Right cardiac atrium (tissue), 5 donors: ENCODE data around the gene RNF215. TPM values are rescaled to one million over a fixed set of nuclear protein-coding genes. Genes with fewer than 3 reads are reported as not detected.
A peak's percentile ranks its signal among the peaks of the same experiment; 100 is the strongest.
"Not testable (repeated sequence)": the region's sequence is repeated elsewhere in the genome, so short reads cannot be mapped to it uniquely, and the experiment has no call there.

Experiments
- ATAC-seq, 2 donors: fragments of 200-7000 bp; cut with Tn5 transposase; one replicate each; pipeline versions ENCODE4 v1.8.0 to v1.9.1; 2020; ENCODE audit warnings: moderate library complexity in 2 of 2, mild to moderate bottlenecking in 1 of 2
- DNase-seq, 3 donors: peaks; one replicate each; pipeline ENCODE4 v3.0.0-alpha.2; 2020
- H3K27ac ChIP-seq: one replicate; pipeline ENCODE4 v1.5.1; 2013; ENCODE audit warnings: mild to moderate bottlenecking, low read length, control low read depth, moderate library complexity
- H3K27me3 ChIP-seq: one replicate; pipeline ENCODE4 v1.6.1; 2013; ENCODE audit not compliant: control insufficient read depth, insufficient read depth
- H3K4me1 ChIP-seq: one replicate; pipeline ENCODE4 v1.6.1; 2013; ENCODE audit warnings: low read length; ENCODE audit not compliant: control insufficient read depth, insufficient read depth
- H3K4me3 ChIP-seq: one replicate; pipeline ENCODE4 v1.5.1; 2013; ENCODE audit warnings: low read length, control low read depth
- H3K9me3 ChIP-seq: one replicate; pipeline ENCODE4 v1.6.1; 2013; ENCODE audit warnings: low read length; ENCODE audit not compliant: control insufficient read depth
- WGBS: extraction: QIAGEN DNeasy Blood & Tissue Kit; methylation state at CpG from one replicate; pipeline ENCODE4 v1.1.7; 2013; 5-methylcytosine and 5-hydroxymethylcytosine counted together
- intact Hi-C, 4 donors: fragments of 100-400 bp; cut with DNase I; formaldehyde crosslinking; loops; one replicate each; pipeline versions ENCODE4 v1.11.0 to v1.14.0; 2022 to 2023
- polyA plus RNA-seq: library from polyadenylated mRNA; stranded (reverse); fragments of 200-250 nt; gene quantifications from one replicate; pipeline ENCODE4 v1.2.3, GENCODE V29; 2013
- total RNA-seq, 4 donors: library from RNA; stranded (reverse); fragmentation: NEBNext Ultra II Directional; extraction: Animal tissue kit (Norgen Biotek cat#: 25700); gene quantifications; one replicate each; pipeline ENCODE4 v1.2.1, GENCODE V29; 2021
- donor health status: healthy with polysubstance abuse.
- donor health status: DM: no; HTN: yes; CAD: no.
- donor health status: DM: no; HTN: no; CAD: no.
- donor health status: DM: no; HTN: yes; CAD: no; lungs with severe emphysema.
- donor health status: DM: yes; HTN: yes; CAD: no.

RNF215 gene
- total and polyA plus RNA-seq, 5 donors, result 5.7 to 17.0 (median 12.2) TPM

DNA sequence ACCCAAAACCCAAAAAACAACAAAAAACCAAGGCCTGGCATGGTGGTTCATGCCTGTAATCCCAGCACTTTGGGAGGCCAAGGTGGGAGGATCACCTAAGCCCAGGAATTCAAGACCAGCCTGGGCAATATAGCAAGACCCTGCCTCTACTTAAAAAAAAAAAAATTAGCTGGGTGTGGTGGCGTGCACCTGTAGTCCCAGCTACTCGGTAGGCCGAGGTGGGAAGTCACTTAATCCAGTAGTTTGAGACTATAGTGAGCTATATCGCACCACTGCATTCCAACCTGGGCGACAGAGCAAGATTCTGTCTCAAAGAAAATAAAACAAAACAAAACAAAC is 15.5 kb upstream of the RNF215 start:
- ATAC-seq, H3K4me1 ChIP-seq, H3K27ac ChIP-seq, H3K9me3 ChIP-seq, intact Hi-C loops, DNase-seq, H3K27me3 ChIP-seq, H3K4me3 ChIP-seq: not testable (repeated sequence)
- WGBS, result 97% methylated on average over 5 of the region's 5 CpGs

DNA sequence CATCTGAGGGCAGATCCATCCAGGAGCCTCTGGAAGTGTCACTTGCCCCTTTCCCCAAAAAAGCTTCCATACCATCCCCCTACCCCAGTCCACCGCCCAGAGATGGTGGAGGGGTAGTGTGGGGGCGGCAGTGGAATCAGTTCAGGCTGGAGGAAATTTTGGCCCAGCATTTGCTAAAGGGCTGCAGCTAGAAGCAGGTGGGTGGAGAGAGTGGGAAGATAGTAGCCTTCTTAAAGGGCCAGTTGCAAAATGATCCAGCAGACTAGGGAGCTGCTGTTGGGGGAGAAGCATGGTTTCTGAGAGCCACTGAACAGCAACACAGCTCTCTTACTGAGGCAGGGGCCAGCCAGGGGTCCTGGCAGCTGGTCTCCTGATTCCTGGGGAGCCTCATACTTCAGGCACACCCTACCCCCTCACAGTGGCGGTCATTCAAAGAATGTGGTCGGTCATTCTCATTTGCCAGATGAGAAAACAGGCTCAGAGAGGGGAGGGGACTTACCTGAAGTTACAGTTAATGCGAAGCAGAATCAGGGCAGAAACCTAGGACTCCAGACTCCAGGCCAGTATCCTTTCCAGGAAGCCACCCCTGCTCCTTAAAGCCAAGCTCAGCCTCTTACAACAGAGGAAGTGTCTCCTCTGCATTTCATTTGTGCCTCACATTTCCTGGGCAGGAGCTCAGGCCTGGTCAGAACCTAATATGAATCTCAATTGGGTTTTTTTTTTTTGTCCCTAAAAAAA is 15.0 kb upstream of the RNF215 start:
- intact Hi-C loops, result no loop called here
- DNase-seq, result no peak
- no peak for ATAC-seq

GRCh38 chr22:30401024-30401423 is 13.8 kb upstream of the RNF215 start:
- H3K27me3 ChIP-seq, H3K4me1 ChIP-seq, H3K27ac ChIP-seq, H3K9me3 ChIP-seq, H3K4me3 ChIP-seq, DNase-seq, intact Hi-C loops, ATAC-seq: not testable (repeated sequence)
- WGBS, result 99% methylated on average over 3 of the region's 3 CpGs

More for the DNA sequence above, 15.0 kb upstream of the RNF215 start:
- Histone ChIP-seq H3K4me3 (no peak overlapping the region), H3K4me1 (no peaks in the 10 kb centered on the region), H3K27ac (no peak overlapping the region), H3K9me3 (no peaks in the 10 kb centered on the region), H3K27me3 (no peaks in the 10 kb centered on the region)
- 62% methylated on average over 5 of the region's 5 CpGs for WGBS

DNA sequence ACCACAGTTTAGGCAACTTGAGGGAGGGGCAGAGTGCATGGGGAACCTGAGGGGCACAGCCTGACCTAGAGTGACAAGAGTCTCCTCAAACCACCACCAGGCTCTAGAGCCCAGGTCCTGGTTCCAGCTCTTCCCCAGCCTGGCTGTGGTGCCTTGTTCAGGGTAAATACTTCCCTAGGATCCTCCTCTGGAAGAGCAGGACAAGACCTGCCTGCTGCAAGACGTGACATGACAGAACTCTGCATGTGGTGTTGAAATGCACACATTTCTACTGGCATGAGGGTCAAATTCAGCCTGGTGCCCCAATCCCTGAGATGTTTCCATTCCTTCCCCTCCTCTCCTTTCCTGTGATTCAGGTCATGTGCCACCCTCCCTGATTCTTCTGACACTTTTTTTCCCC is 12.9 kb upstream of the RNF215 start:
- Histone ChIP-seq H3K27ac (no peak overlapping the region), H3K4me3 (no peak overlapping the region), H3K9me3 (no peaks in the 10 kb centered on the region), H3K4me1 (no peaks in the 10 kb centered on the region), H3K27me3 (no peaks in the 10 kb centered on the region)
- intact Hi-C loops, result no loop called here
- ATAC-seq (no peak), DNase-seq (no peak)
- WGBS, result 66% methylated on average over 1 of the region's 1 CpG

- DNase-seq (no peak), ATAC-seq (no peak)
- no peaks in the 10 kb centered on the region for H3K9me3 ChIP-seq
- H3K4me1 ChIP-seq, result no peaks in the 10 kb centered on the region
- no peak overlapping the region for H3K4me3 ChIP-seq
- no peaks in the 10 kb centered on the region for H3K27me3 ChIP-seq
- 83% methylated on average over 5 of the region's 5 CpGs for WGBS
- intact Hi-C loops, result loop anchor here in 2 of 4 donors (5.0 to 10.0 kb wide), 3 partner anchors 83 to 295 kb away; no protein-coding TSS in a partner anchor
- no peak overlapping the region for H3K27ac ChIP-seq
These were observed 12.5 kb upstream of the RNF215 start for GRCh38 chr22:30399718-30400117.

GRCh38 chr22:30398685-30399680 is 11.8 kb upstream of the RNF215 start:
- Histone ChIP-seq H3K4me1 (no peaks in the 10 kb centered on the region), H3K27ac (no peak overlapping the region), H3K9me3 (no peaks in the 10 kb centered on the region), H3K27me3 (no peaks in the 10 kb centered on the region), H3K4me3 (no peak overlapping the region)
- DNase-seq, result no peak
- ATAC-seq, result peak in 1 of 2 donors; percentile 4
- WGBS, result 44% methylated on average over 25 of the region's 25 CpGs
- intact Hi-C loops, result loop anchor here in 2 of 4 donors (5.0 to 10.0 kb wide), 3 partner anchors 83 to 294 kb away; no protein-coding TSS in a partner anchor

- Histone ChIP-seq H3K4me1 (no peaks in the 10 kb centered on the region), H3K27me3 (no peaks in the 10 kb centered on the region), H3K4me3 (peak overlapping the region; percentile 60), H3K9me3 (no peaks in the 10 kb centered on the region), H3K27ac (no peak overlapping the region)
- intact Hi-C loops, result loop anchor here in 2 of 4 donors (5.0 to 10.0 kb wide), 3 partner anchors 84 to 293 kb away; no protein-coding TSS in a partner anchor
- ATAC-seq, result peak; percentile 7 to 13
- WGBS, result 19% methylated on average over 11 of the region's 11 CpGs
- no peak for DNase-seq
These were observed 10.7 kb upstream of the RNF215 start for GRCh38 chr22:30397656-30398635.

GRCh38 chr22:30396871-30397655 is 9.9 kb upstream of the RNF215 start, which contains the start of gene SEC14L2:
TSS of gene SEC14L2 (plus strand) at chr22:30397018. CDS start at chr22:30397117, 99 bp downstream.
- Histone ChIP-seq H3K9me3 (no peaks in the 10 kb centered on the region), H3K27ac (no peak within 1 kb of the TSS), H3K4me1 (no peaks in the 10 kb centered on the region), H3K27me3 (no peaks in the 10 kb centered on the region), H3K4me3 (peak within 1 kb of the TSS; percentile 60)
- ATAC-seq, result peak; percentile 78 to 86
- WGBS, result 1% methylated on average over 56 of the region's 56 CpGs
- intact Hi-C loops, result loop anchor here in 2 of 4 donors (5.0 to 10.0 kb wide), 3 partner anchors 85 to 292 kb away; no protein-coding TSS in a partner anchor
- DNase-seq, result peak; percentile 77 to 92 (median 89)

DNA sequence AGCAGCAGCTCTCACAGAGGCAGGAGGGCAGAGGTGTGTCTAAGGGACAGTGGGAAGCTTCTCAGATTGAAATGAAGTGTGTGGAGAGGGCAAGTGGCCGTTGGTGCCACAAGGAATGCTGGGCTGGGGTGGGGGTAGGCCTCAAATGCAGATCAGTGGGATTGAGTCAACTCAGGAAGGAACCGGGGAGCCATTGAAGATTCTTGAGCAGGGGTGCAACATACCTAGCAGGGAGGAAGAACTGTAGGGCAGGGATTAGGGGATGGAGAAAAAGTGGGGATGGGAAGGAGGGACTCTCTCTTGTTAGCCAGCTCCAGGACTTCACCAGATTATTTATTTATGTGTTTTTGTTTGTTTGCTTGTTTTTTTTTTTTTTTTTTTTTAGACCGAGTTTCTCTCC is 6.7 kb upstream of the RNF215 start:
- no peak for DNase-seq
- no peak for ATAC-seq
- WGBS, result 85% methylated on average over 3 of the region's 3 CpGs
- Histone ChIP-seq H3K27ac (no peak overlapping the region), H3K4me1 (no peaks in the 10 kb centered on the region), H3K9me3 (no peaks in the 10 kb centered on the region), H3K4me3 (no peak overlapping the region), H3K27me3 (no peaks in the 10 kb centered on the region)
- intact Hi-C loops, result loop anchor here in 2 of 4 donors (5.0 to 10.0 kb wide), 3 partner anchors 91 to 289 kb away; no protein-coding TSS in a partner anchor
